ENCODE data around the gene MAP3K20. TPM values are rescaled to one million over a fixed set of nuclear protein-coding genes. Genes with fewer than 3 reads are reported as not detected.
"Not testable (repeated sequence)": the region's sequence is repeated elsewhere in the genome, so short reads cannot be mapped to it uniquely, and the experiment has no call there.

The MAP3K20 gene
- total RNA-seq, 1 donor from 2014 or later, result 11.8 TPM

- H3K4me1 Mint-ChIP-seq (ENCODE audit: unreplicated experiment), result no peaks in the 10 kb centered on the region
- H3K27me3 Mint-ChIP-seq (ENCODE audit: unreplicated experiment), result no peaks in the 10 kb centered on the region
- TF ChIP-seq CTCF (IDR thresholded peaks at IDR 0.05; ENCODE audit: unreplicated experiment), result no peak
- no peaks in the 10 kb centered on the region for H3K9me3 Mint-ChIP-seq (ENCODE audit: unreplicated experiment)
- no peak for DNase-seq (ENCODE audit: low spot score)
- H3K27ac Mint-ChIP-seq (ENCODE audit: unreplicated experiment), result no peak overlapping the region
- no peak overlapping the region for H3K4me3 Mint-ChIP-seq (ENCODE audit: unreplicated experiment)
- no peaks in the 10 kb centered on the region for H3K36me3 Mint-ChIP-seq (ENCODE audit: low read depth, unreplicated experiment)
These were observed 38.2 kb upstream of the MAP3K20 start for GRCh38 chr2:173037245-173038120.

GRCh38 chr2:173038257-173038656 is 37.4 kb upstream of the MAP3K20 start:
- H3K27ac Mint-ChIP-seq (ENCODE audit: unreplicated experiment); H3K9me3 Mint-ChIP-seq (ENCODE audit: unreplicated experiment); H3K4me1 Mint-ChIP-seq (ENCODE audit: unreplicated experiment); H3K27me3 Mint-ChIP-seq (ENCODE audit: unreplicated experiment); H3K4me3 Mint-ChIP-seq (ENCODE audit: unreplicated experiment); DNase-seq (ENCODE audit: low spot score); H3K36me3 Mint-ChIP-seq (ENCODE audit: low read depth, unreplicated experiment): not testable (repeated sequence)

- Mint-ChIP-seq H3K4me3 (ENCODE audit: unreplicated experiment) (no peak overlapping the region), H3K9me3 (ENCODE audit: unreplicated experiment) (no peaks in the 10 kb centered on the region), H3K4me1 (ENCODE audit: unreplicated experiment) (no peaks in the 10 kb centered on the region), H3K27ac (ENCODE audit: unreplicated experiment) (no peak overlapping the region), H3K36me3 (ENCODE audit: low read depth, unreplicated experiment) (no peaks in the 10 kb centered on the region), H3K27me3 (ENCODE audit: unreplicated experiment) (no peaks in the 10 kb centered on the region)
- TF ChIP-seq CTCF (IDR thresholded peaks at IDR 0.05; ENCODE audit: unreplicated experiment), result no peak
- DNase-seq (ENCODE audit: low spot score), result no peak
These were observed 34.9 kb upstream of the MAP3K20 start for GRCh38 chr2:173040729-173041128.

GRCh38 chr2:173043476-173043875 is 32.2 kb upstream of the MAP3K20 start:
- H3K27me3 Mint-ChIP-seq (ENCODE audit: unreplicated experiment), result no peaks in the 10 kb centered on the region
- H3K9me3 Mint-ChIP-seq (ENCODE audit: unreplicated experiment), result no peaks in the 10 kb centered on the region
- no peak overlapping the region for H3K27ac Mint-ChIP-seq (ENCODE audit: unreplicated experiment)
- no peak for DNase-seq (ENCODE audit: low spot score)
- H3K4me1 Mint-ChIP-seq (ENCODE audit: unreplicated experiment), result no peaks in the 10 kb centered on the region
- no peaks in the 10 kb centered on the region for H3K36me3 Mint-ChIP-seq (ENCODE audit: low read depth, unreplicated experiment)
- TF ChIP-seq CTCF (IDR thresholded peaks at IDR 0.05; ENCODE audit: unreplicated experiment), result no peak
- no peak overlapping the region for H3K4me3 Mint-ChIP-seq (ENCODE audit: unreplicated experiment)

GRCh38 chr2:173043897-173044519 is 31.6 kb upstream of the MAP3K20 start:
- Mint-ChIP-seq H3K36me3 (ENCODE audit: low read depth, unreplicated experiment) (no peaks in the 10 kb centered on the region), H3K4me3 (ENCODE audit: unreplicated experiment) (no peak overlapping the region), H3K9me3 (ENCODE audit: unreplicated experiment) (no peaks in the 10 kb centered on the region), H3K4me1 (ENCODE audit: unreplicated experiment) (no peaks in the 10 kb centered on the region), H3K27ac (ENCODE audit: unreplicated experiment) (no peak overlapping the region), H3K27me3 (ENCODE audit: unreplicated experiment) (no peaks in the 10 kb centered on the region)
- no peak for TF ChIP-seq CTCF (IDR thresholded peaks at IDR 0.05; ENCODE audit: unreplicated experiment)
- DNase-seq (ENCODE audit: low spot score), result no peak
